Retinal pigment epithelial cell (primary cell): ENCODE measurements around the gene ABCC10.
A peak's percentile ranks its signal among the peaks of the same experiment; 100 is the strongest.

Experiments
- DNase-seq: peaks from one replicate; pipeline ENCODE4 v3.0.0-alpha.2; 2010; ENCODE audit warnings: low read depth
- H3K4me3 ChIP-seq: 2 replicates; pipeline ENCODE4 v1.5.1; 2011; ENCODE audit warnings: mild to moderate bottlenecking, low read length, control low read depth, moderate library complexity
- CTCF ChIP-seq: conservative IDR thresholded peaks from 2 replicates; pipeline ENCODE4 v1.5.1; 2011; ENCODE audit warnings: low read depth, low read length, control low read depth, inconsistent platforms

Gene ABCC10

GRCh38 chr6:43450699-43451131 lies 23.4 kb downstream of the ABCC10 start:
- H3K4me3 ChIP-seq, result no peak overlapping the region
- TF ChIP-seq CTCF, result no peak
- DNase-seq, result no peak

GRCh38 chr6:43451348-43451747 lies 24.0 kb downstream of the ABCC10 start:
- no peak overlapping the region for H3K4me3 ChIP-seq
- no peak for TF ChIP-seq CTCF
- no peak for DNase-seq

- no peak for TF ChIP-seq CTCF
- no peak overlapping the region for H3K4me3 ChIP-seq
- no peak for DNase-seq
Measured at GRCh38 chr6:43451939-43452338, 24.6 kb downstream of the ABCC10 start.

GRCh38 chr6:43452896-43453295 lies 25.6 kb downstream of the ABCC10 start:
- no peak for DNase-seq
- TF ChIP-seq CTCF, result no peak
- H3K4me3 ChIP-seq, result no peak overlapping the region

- no peak for DNase-seq
- no peak overlapping the region for H3K4me3 ChIP-seq
- TF ChIP-seq CTCF, result no peak
Measured at GRCh38 chr6:43453831-43454230, 26.5 kb downstream of the ABCC10 start.

GRCh38 chr6:43454290-43454695 lies 27.0 kb downstream of the ABCC10 start:
- TF ChIP-seq CTCF, result peak; percentile 96
- peak overlapping the region; percentile 42 for H3K4me3 ChIP-seq
- no peak for DNase-seq

GRCh38 chr6:43454696-43455530 lies 27.6 kb downstream of the ABCC10 start:
- no peak for TF ChIP-seq CTCF
- H3K4me3 ChIP-seq, result peak overlapping the region; percentile 42
- DNase-seq, result peak; percentile 25
